Osteoblast (primary cell): ENCODE measurements around the gene GIPC2. TPM values are rescaled to one million over a fixed set of nuclear protein-coding genes. Genes with fewer than 3 reads are reported as not detected.

Source experiments
- DNase-seq: peaks from one replicate; pipeline ENCODE4 v3.0.0; 2011; ENCODE audit warnings: low spot score, mixed read lengths; ENCODE audit not compliant: insufficient read length; ENCODE audit errors: missing footprints
- H2AFZ ChIP-seq: 2 replicates; pipeline ENCODE4 v1.6.0; 2011; ENCODE audit warnings: mild to moderate bottlenecking, low read length
- H3K27ac ChIP-seq: 2 replicates; pipeline ENCODE4 v1.5.1; 2011; ENCODE audit warnings: mild to moderate bottlenecking, low read depth, low read length, moderate library complexity
- H3K27me3 ChIP-seq: 2 replicates; pipeline ENCODE4 v1.6.0; 2012; ENCODE audit warnings: mild to moderate bottlenecking, control low read depth, inconsistent platforms, low read length, moderate library complexity; ENCODE audit not compliant: insufficient read depth
- H3K36me3 ChIP-seq: 2 replicates; pipeline ENCODE4 v1.5.1; 2011; ENCODE audit warnings: mild to moderate bottlenecking, low read length, control low read depth, moderate library complexity; ENCODE audit not compliant: insufficient read depth
- H3K4me1 ChIP-seq: 2 replicates; pipeline ENCODE4 v1.5.1; 2011; ENCODE audit warnings: mild to moderate bottlenecking, low read length, control low read depth, moderate library complexity; ENCODE audit not compliant: insufficient read depth
- H3K4me2 ChIP-seq: 2 replicates; pipeline ENCODE4 v1.6.0; 2011; ENCODE audit warnings: mild to moderate bottlenecking, low read length; ENCODE audit not compliant: insufficient read depth
- H3K4me3 ChIP-seq: fragments of 200-600 bp; sonication (generic); 3 replicates; pipeline ENCODE4 v1.5.1; 2012; ENCODE audit warnings: mild to moderate bottlenecking, low read length, inconsistent platforms; ENCODE audit not compliant: insufficient read depth
- H3K79me2 ChIP-seq: 2 replicates; pipeline ENCODE4 v1.6.0; 2012; ENCODE audit warnings: mild to moderate bottlenecking, low read length, control low read depth, inconsistent platforms; ENCODE audit not compliant: insufficient read depth
- H3K9me3 ChIP-seq: 2 replicates; pipeline ENCODE4 v1.5.1; 2011; ENCODE audit warnings: low read depth, low read length, control low read depth
- H4K20me1 ChIP-seq: 2 replicates; pipeline ENCODE4 v1.6.0; 2012; ENCODE audit warnings: mild to moderate bottlenecking, low read length, control low read depth; ENCODE audit not compliant: insufficient read depth
- CTCF ChIP-seq: IDR thresholded peaks from 2 replicates; pipeline ENCODE4 v1.5.1; 2011; ENCODE audit warnings: mild to moderate bottlenecking, low read depth, low read length, moderate library complexity; ENCODE audit errors: extremely low read depth
- total RNA-seq: library from RNA; depleted of rRNA; stranded (reverse); fragments of >200 nt; gene quantifications from 2 replicates; pipeline ENCODE4 v1.2.3, GENCODE V29; 2012

Gene GIPC2
- total RNA-seq, 1 donor = 0.36 TPM

- Histone ChIP-seq H3K79me2 (no peaks in the 10 kb centered on the region), H3K27ac (no peak overlapping the region), H3K27me3 (no peaks in the 10 kb centered on the region), H2AFZ (no peak overlapping the region), H3K4me2 (no peak overlapping the region), H4K20me1 (no peaks in the 10 kb centered on the region), H3K4me1 (peaks cover 5% of the 10 kb centered on the region), H3K36me3 (no peaks in the 10 kb centered on the region), H3K4me3 (no peak overlapping the region), H3K9me3 (no peaks in the 10 kb centered on the region)
- DNase-seq = no peak
- TF ChIP-seq CTCF = no peak
Measured at GRCh38 chr1:78122389-78122788, 76.6 kb downstream of the GIPC2 start.

- no peak overlapping the region for H3K4me2 ChIP-seq
- no peak overlapping the region for H3K4me3 ChIP-seq
- H3K4me1 ChIP-seq = peaks cover 4% of the 10 kb centered on the region
- H3K27me3 ChIP-seq = no peaks in the 10 kb centered on the region
- no peak overlapping the region for H3K27ac ChIP-seq
- H3K79me2 ChIP-seq = no peaks in the 10 kb centered on the region
- H2AFZ ChIP-seq = no peak overlapping the region
- peak; percentile 30 for DNase-seq
- no peaks in the 10 kb centered on the region for H3K9me3 ChIP-seq
- no peaks in the 10 kb centered on the region for H4K20me1 ChIP-seq
- no peaks in the 10 kb centered on the region for H3K36me3 ChIP-seq
- TF ChIP-seq CTCF = no peak
Measured at GRCh38 chr1:78126506-78126905, 80.7 kb downstream of the GIPC2 start.

GRCh38 chr1:78132174-78132947 is 86.6 kb downstream of the GIPC2 start:
- no peak for DNase-seq
- no peaks in the 10 kb centered on the region for H3K4me1 ChIP-seq
- no peak overlapping the region for H3K4me3 ChIP-seq
- H3K4me2 ChIP-seq = no peak overlapping the region
- no peaks in the 10 kb centered on the region for H3K9me3 ChIP-seq
- H3K79me2 ChIP-seq = no peaks in the 10 kb centered on the region
- no peaks in the 10 kb centered on the region for H4K20me1 ChIP-seq
- no peaks in the 10 kb centered on the region for H3K27me3 ChIP-seq
- no peak overlapping the region for H2AFZ ChIP-seq
- H3K36me3 ChIP-seq = no peaks in the 10 kb centered on the region
- TF ChIP-seq CTCF = no peak
- H3K27ac ChIP-seq = no peak overlapping the region

GRCh38 chr1:78132948-78133322 is 87.2 kb downstream of the GIPC2 start:
- Histone ChIP-seq H3K4me2 (no peak overlapping the region), H2AFZ (no peak overlapping the region)
- no peak for TF ChIP-seq CTCF

More at GRCh38 chr1:78132948-78133322, 87.2 kb downstream of the GIPC2 start:
- H3K9me3 ChIP-seq = no peaks in the 10 kb centered on the region
- no peak overlapping the region for H3K4me3 ChIP-seq
- no peaks in the 10 kb centered on the region for H3K36me3 ChIP-seq
- H3K27ac ChIP-seq = no peak overlapping the region
- no peaks in the 10 kb centered on the region for H3K79me2 ChIP-seq
- no peaks in the 10 kb centered on the region for H3K27me3 ChIP-seq
- H4K20me1 ChIP-seq = no peaks in the 10 kb centered on the region
- no peaks in the 10 kb centered on the region for H3K4me1 ChIP-seq
- DNase-seq = no peak
